Chondrocyte (in vitro differentiated cells): ENCODE results near the gene TENM3. TPM values are rescaled to one million over a fixed set of nuclear protein-coding genes. Genes with fewer than 3 reads are reported as not detected.

ENCODE experiments used
- DNase-seq: peaks from one replicate; pipeline ENCODE4 v3.0.0; 2021; ENCODE audit warnings: mixed read lengths, low spot score
- H3K27ac Mint-ChIP-seq: one replicate; pipeline ENCODE4 v1.8.0; 2021; ENCODE audit warnings: mild to moderate bottlenecking, moderate library complexity, mixed read lengths; ENCODE audit not compliant: unreplicated experiment
- H3K27me3 Mint-ChIP-seq: 2 replicates; pipeline ENCODE4 v1.8.0; 2021; ENCODE audit warnings: low read depth, mixed read lengths
- H3K36me3 Mint-ChIP-seq: 2 replicates; pipeline ENCODE4 v1.8.0; 2021; ENCODE audit warnings: low read depth, mixed read lengths
- H3K4me1 Mint-ChIP-seq: 2 replicates; pipeline ENCODE4 v1.8.0; 2021; ENCODE audit warnings: low read depth, mild to moderate bottlenecking, mixed read lengths
- H3K4me3 Mint-ChIP-seq: one replicate; pipeline ENCODE4 v1.8.0; 2021; ENCODE audit warnings: mild to moderate bottlenecking, moderate library complexity, mixed read lengths; ENCODE audit not compliant: unreplicated experiment
- H3K9me3 Mint-ChIP-seq: 2 replicates; pipeline ENCODE4 v1.8.0; 2021; ENCODE audit warnings: low read depth, mixed read lengths
- total RNA-seq: library from RNA; stranded (reverse); gene quantifications from 3 replicates; pipeline ENCODE4 v1.2.1, GENCODE V29; 2021
- TF ChIP-seq, protein P1 (sequence below): fragments of 200-600 bp; sonication (generic); IDR thresholded peaks from 2 replicates; pipeline ENCODE4 v1.5.0; 2021; ENCODE audit warnings: antibody characterized with exemption, mild to moderate bottlenecking, moderate library complexity

The TENM3 gene
- total RNA-seq, 1 donor from 2014 or later: 87.6 TPM

DNA sequence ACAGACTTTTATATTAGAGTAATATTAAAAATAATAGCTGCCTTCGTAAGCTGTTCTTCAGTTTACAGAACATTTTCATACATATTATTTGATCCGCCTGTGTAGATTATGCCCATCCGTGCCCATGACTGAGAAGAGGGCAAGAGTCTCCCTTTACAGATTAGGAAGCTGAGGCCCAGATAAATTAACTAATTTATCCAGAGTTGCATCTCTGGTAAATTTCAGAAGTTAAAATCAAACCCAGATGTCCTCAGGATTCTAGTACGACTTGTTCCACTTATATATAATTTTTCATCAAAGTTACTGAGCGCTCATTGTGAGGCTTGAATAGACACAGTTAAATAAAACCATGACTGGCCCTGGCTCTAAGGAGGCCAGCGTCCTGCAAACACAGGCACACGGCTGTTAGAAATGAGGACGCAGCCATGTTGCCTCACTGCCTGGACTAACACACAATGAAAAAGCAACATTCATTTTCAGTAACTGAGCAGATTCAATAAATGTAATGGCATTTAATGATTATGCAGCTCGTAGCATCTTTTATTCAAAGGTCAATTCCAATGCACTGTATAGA lies 148.0 kb downstream of the TENM3 start:
- Mint-ChIP-seq H3K27me3 (no peaks in the 10 kb centered on the region), H3K9me3 (no peaks in the 10 kb centered on the region), H3K4me1 (no peaks in the 10 kb centered on the region), H3K27ac (no peak overlapping the region), H3K4me3 (no peak overlapping the region), H3K36me3 (peaks cover 4% of the 10 kb centered on the region)
- DNase-seq: no peak
- TF ChIP-seq, protein P1, sequence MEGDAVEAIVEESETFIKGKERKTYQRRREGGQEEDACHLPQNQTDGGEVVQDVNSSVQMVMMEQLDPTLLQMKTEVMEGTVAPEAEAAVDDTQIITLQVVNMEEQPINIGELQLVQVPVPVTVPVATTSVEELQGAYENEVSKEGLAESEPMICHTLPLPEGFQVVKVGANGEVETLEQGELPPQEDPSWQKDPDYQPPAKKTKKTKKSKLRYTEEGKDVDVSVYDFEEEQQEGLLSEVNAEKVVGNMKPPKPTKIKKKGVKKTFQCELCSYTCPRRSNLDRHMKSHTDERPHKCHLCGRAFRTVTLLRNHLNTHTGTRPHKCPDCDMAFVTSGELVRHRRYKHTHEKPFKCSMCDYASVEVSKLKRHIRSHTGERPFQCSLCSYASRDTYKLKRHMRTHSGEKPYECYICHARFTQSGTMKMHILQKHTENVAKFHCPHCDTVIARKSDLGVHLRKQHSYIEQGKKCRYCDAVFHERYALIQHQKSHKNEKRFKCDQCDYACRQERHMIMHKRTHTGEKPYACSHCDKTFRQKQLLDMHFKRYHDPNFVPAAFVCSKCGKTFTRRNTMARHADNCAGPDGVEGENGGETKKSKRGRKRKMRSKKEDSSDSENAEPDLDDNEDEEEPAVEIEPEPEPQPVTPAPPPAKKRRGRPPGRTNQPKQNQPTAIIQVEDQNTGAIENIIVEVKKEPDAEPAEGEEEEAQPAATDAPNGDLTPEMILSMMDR: no peak

DNA sequence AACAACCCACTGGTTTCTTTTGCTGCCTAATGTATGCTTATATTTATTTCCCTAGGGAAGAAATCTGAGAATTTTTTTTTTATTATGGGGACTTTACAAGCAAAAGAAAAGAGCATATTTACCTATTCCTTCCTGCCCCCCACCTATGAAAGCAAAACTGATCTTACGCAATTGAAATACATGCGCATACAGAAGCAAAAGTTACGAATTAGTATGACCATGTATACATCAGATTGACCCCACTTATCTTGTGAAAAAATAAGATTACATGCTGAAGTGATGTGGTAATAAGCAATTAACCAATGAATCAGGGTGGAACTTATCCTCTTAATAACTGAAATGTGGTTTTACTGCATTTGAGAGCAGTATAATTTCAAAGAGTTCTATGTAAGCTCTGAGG lies 151.0 kb downstream of the TENM3 start:
- TF ChIP-seq, protein P1: no peak
- no peak for DNase-seq
- Mint-ChIP-seq H3K4me3 (no peak overlapping the region), H3K9me3 (no peaks in the 10 kb centered on the region), H3K4me1 (no peaks in the 10 kb centered on the region), H3K27ac (no peak overlapping the region), H3K36me3 (no peaks in the 10 kb centered on the region), H3K27me3 (no peaks in the 10 kb centered on the region)

DNA sequence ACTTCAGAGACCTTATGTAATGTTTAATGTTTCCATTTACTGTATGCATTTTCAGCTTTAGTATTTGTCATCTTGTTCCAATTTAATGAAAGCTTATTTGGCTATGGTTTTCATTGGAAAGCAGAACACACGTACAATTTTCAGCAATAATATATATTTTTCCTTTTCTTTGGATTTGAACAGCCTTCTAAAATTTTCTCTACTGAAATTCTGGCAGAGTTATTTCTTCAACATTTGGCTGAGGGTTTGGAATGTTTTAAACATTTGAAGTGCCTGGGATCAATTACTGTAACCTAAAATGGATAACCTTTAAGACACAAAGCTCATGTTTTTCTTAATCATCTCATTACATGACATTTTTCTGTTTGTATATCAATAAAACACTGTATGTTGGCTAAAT lies 156.9 kb downstream of the TENM3 start:
- Mint-ChIP-seq H3K27me3 (no peaks in the 10 kb centered on the region), H3K9me3 (peaks cover 8% of the 10 kb centered on the region), H3K4me1 (peaks cover 16% of the 10 kb centered on the region), H3K4me3 (no peak overlapping the region), H3K36me3 (peaks cover 1% of the 10 kb centered on the region), H3K27ac (no peak overlapping the region)
- TF ChIP-seq, protein P1: no peak
- DNase-seq: no peak

DNA sequence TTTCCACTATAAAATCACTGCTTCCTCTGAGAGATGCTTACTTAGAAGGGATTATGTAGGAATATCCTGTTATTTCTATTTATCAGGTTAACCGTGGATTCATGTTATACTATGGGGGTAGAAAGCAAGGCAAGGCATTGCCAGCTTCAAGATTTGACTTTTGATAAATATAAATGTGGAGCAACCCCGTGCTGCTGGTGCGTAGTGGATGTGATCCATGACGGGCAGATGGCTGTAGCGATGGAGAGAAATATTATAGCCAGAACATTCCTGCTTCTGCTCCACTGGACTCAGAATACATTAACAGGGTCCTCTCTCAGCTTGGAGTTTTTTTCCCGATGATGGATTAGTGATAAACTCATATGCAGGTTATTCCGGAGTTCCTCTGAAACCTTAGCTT lies 157.6 kb downstream of the TENM3 start:
- peaks cover 16% of the 10 kb centered on the region for H3K4me1 Mint-ChIP-seq
- H3K27ac Mint-ChIP-seq: no peak overlapping the region
- peaks cover 8% of the 10 kb centered on the region for H3K9me3 Mint-ChIP-seq
- H3K4me3 Mint-ChIP-seq: no peak overlapping the region
- peaks cover 4% of the 10 kb centered on the region for H3K36me3 Mint-ChIP-seq
- TF ChIP-seq, protein P1: no peak
- no peaks in the 10 kb centered on the region for H3K27me3 Mint-ChIP-seq
- DNase-seq: no peak

DNA sequence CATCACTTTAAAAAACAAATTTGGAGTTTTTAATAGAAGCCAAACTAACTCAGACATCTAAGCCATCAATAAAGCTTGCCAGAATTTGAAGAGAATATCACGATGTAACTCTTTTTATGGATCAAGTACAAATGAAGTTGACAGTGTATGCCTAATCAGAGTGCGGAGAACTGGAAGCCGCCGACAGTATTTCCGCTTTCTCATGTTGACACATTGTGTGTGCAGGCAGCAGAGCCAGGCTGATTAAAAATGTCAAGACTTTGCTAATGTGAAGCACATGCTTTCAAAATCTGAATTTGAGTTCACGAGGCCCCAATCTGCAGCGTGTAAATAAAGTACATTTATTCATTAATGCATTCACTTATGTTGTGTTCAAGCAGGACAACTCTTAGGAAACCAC lies 161.2 kb downstream of the TENM3 start:
- peaks cover 8% of the 10 kb centered on the region for H3K9me3 Mint-ChIP-seq

More for the DNA sequence above, 161.2 kb downstream of the TENM3 start:
- no peak overlapping the region for H3K4me3 Mint-ChIP-seq
- peaks cover 22% of the 10 kb centered on the region for H3K4me1 Mint-ChIP-seq
- H3K27me3 Mint-ChIP-seq: no peaks in the 10 kb centered on the region
- peaks cover 4% of the 10 kb centered on the region for H3K36me3 Mint-ChIP-seq
- no peak overlapping the region for H3K27ac Mint-ChIP-seq
- DNase-seq: no peak
- TF ChIP-seq, protein P1: no peak
